Astrocyte (in vitro differentiated cells and primary cell): ENCODE results near the gene GRIK5. TPM values are rescaled to one million over a fixed set of nuclear protein-coding genes. Genes with fewer than 3 reads are reported as not detected.
A peak's percentile ranks its signal among the peaks of the same experiment; 100 is the strongest.

Experiments
- DNase-seq: peaks from one replicate; pipeline ENCODE4 v3.0.0-alpha.2; 2010; ENCODE audit warnings: low read depth
- FAIRE-seq: peaks from 2 replicates; lab custom pipeline; 2011; peaks lifted over from hg19 to GRCh38; lab: Jason Lieb, UNC
- H2AFZ ChIP-seq: 2 replicates; pipeline ENCODE4 v1.6.0; 2012; ENCODE audit warnings: low read depth, low read length, inconsistent platforms
- H3K27ac ChIP-seq: 2 replicates; pipeline ENCODE4 v1.5.1; 2011; ENCODE audit warnings: low read depth, low read length, inconsistent platforms
- H3K27me3 ChIP-seq: 2 replicates; pipeline ENCODE4 v1.6.0; 2011; ENCODE audit warnings: low read length, inconsistent platforms; ENCODE audit not compliant: insufficient read depth
- H3K36me3 ChIP-seq: 2 replicates; pipeline ENCODE4 v1.5.1; 2011; ENCODE audit warnings: low read length, inconsistent platforms; ENCODE audit not compliant: insufficient read depth
- H3K4me1 ChIP-seq: 2 replicates; pipeline ENCODE4 v1.5.1; 2011; ENCODE audit warnings: low read length, inconsistent platforms; ENCODE audit not compliant: insufficient read depth
- H3K4me2 ChIP-seq: 2 replicates; pipeline ENCODE4 v1.6.0; 2012; ENCODE audit warnings: low read length, inconsistent platforms
- H3K4me3 ChIP-seq: 2 replicates; pipeline ENCODE4 v1.5.1; 2011; ENCODE audit warnings: low read depth, mild to moderate bottlenecking, low read length, inconsistent platforms; ENCODE audit not compliant: insufficient read depth
- H3K79me2 ChIP-seq: 2 replicates; pipeline ENCODE4 v1.6.0; 2012; ENCODE audit warnings: mild to moderate bottlenecking, low read length, inconsistent platforms; ENCODE audit not compliant: insufficient read depth
- H3K9ac ChIP-seq: 2 replicates; pipeline ENCODE4 v1.6.0; 2012; ENCODE audit warnings: mild to moderate bottlenecking, low read length, inconsistent platforms
- H3K9me3 ChIP-seq: 2 replicates; pipeline ENCODE4 v1.5.1; 2012; ENCODE audit warnings: low read depth, mild to moderate bottlenecking, low read length, inconsistent platforms; ENCODE audit not compliant: insufficient read depth
- H4K20me1 ChIP-seq: 2 replicates; pipeline ENCODE4 v1.6.0; 2012; ENCODE audit warnings: low read length, inconsistent platforms; ENCODE audit not compliant: insufficient read depth
- H3K27ac Mint-ChIP-seq: one replicate; pipeline ENCODE4 v1.8.0; 2021; ENCODE audit warnings: mild to moderate bottlenecking, mixed read lengths; ENCODE audit not compliant: unreplicated experiment
- H3K27me3 Mint-ChIP-seq: one replicate; pipeline ENCODE4 v1.8.0; 2021; ENCODE audit warnings: low read depth, mixed read lengths; ENCODE audit not compliant: unreplicated experiment
- H3K36me3 Mint-ChIP-seq: one replicate; pipeline ENCODE4 v1.8.0; 2021; ENCODE audit warnings: low read depth, mixed read lengths; ENCODE audit not compliant: unreplicated experiment
- H3K4me1 Mint-ChIP-seq: one replicate; pipeline ENCODE4 v1.8.0; 2021; ENCODE audit warnings: low read depth, mixed read lengths; ENCODE audit not compliant: unreplicated experiment
- H3K4me3 Mint-ChIP-seq: one replicate; pipeline ENCODE4 v1.8.0; 2021; ENCODE audit warnings: mild to moderate bottlenecking, moderate library complexity, mixed read lengths; ENCODE audit not compliant: unreplicated experiment
- H3K9me3 Mint-ChIP-seq: one replicate; pipeline ENCODE4 v1.8.0; 2021; ENCODE audit warnings: mild to moderate bottlenecking, mixed read lengths; ENCODE audit not compliant: unreplicated experiment
- CTCF ChIP-seq: IDR thresholded peaks from 2 replicates; pipeline ENCODE4 v1.5.1; 2011; ENCODE audit warnings: low read depth, mild to moderate bottlenecking, inconsistent platforms, low read length, moderate library complexity; ENCODE audit not compliant: insufficient read depth
- EZH2 ChIP-seq: IDR thresholded peaks from 2 replicates; pipeline ENCODE4 v1.6.1; 2012; ENCODE audit warnings: mild to moderate bottlenecking, low read length, inconsistent platforms; ENCODE audit not compliant: insufficient read depth
- total RNA-seq: library from RNA; stranded (reverse); gene quantifications from 2 replicates; pipeline ENCODE4 v1.2.1, GENCODE V29; 2021

Gene GRIK5
- total RNA-seq, 1 donor from 2014 or later: 9.2 TPM

- FAIRE-seq: no peak
- no peak overlapping the region for H3K27ac Mint-ChIP-seq
These were observed 1.6 kb downstream of the GRIK5 start for GRCh38 chr19:42068361-42068755.

DNA sequence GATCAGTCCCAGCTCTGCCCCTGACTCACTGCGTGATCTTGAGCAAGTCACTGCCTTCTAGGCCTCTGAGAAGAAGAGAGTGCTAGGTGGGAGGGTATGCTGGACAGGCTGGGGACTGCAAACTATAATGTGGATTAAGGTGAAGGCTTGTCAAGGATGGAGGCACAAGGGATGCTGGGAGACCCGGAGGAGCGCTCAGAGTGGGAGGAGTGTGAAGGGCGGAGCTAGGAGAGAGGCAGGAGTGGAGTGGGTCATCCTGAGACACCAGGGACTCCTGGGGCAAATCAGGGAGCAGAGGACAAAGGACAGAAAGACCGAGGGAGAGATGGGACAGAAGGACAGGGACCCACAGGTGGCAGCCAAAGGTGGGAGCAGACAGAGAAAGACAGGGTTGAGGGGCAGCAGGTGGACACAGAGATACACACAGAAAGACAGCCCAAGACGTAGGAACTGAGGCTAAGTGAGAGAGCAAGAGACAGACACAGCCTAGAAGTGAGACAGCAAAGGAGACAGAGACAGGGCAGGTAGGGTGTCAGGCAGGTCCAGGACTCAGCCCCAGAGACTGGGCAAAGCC is 2.6 kb downstream of the GRIK5 start:
- Histone ChIP-seq H4K20me1 (peaks cover 18% of the 10 kb centered on the region), H3K4me1 (no peaks in the 10 kb centered on the region), H2AFZ (no peak overlapping the region), H3K4me2 (no peak overlapping the region), H3K9ac (no peak overlapping the region), H3K27me3 (peaks cover 21% of the 10 kb centered on the region), H3K4me3 (no peak overlapping the region), H3K27ac (no peak overlapping the region), H3K36me3 (no peaks in the 10 kb centered on the region), H3K9me3 (no peaks in the 10 kb centered on the region), H3K79me2 (no peaks in the 10 kb centered on the region)
- peaks cover 12% of the 10 kb centered on the region for H3K27me3 Mint-ChIP-seq
- H3K27ac Mint-ChIP-seq: no peak overlapping the region
- no peak for TF ChIP-seq CTCF
- TF ChIP-seq EZH2: no peak
- H3K36me3 Mint-ChIP-seq: peaks cover 5% of the 10 kb centered on the region
- no peak overlapping the region for H3K4me3 Mint-ChIP-seq
- FAIRE-seq (no peak), DNase-seq (no peak)
- no peaks in the 10 kb centered on the region for H3K9me3 Mint-ChIP-seq
- no peaks in the 10 kb centered on the region for H3K4me1 Mint-ChIP-seq

More at GRCh38 chr19:42068361-42068755, 1.6 kb downstream of the GRIK5 start:
- H3K27me3 Mint-ChIP-seq: peaks cover 8% of the 10 kb centered on the region
- Histone ChIP-seq H3K27ac (no peak overlapping the region), H4K20me1 (peaks cover 18% of the 10 kb centered on the region), H3K4me1 (no peaks in the 10 kb centered on the region), H2AFZ (no peak overlapping the region), H3K36me3 (no peaks in the 10 kb centered on the region), H3K4me2 (peak overlapping the region; percentile 58), H3K9ac (no peak overlapping the region), H3K79me2 (no peaks in the 10 kb centered on the region), H3K4me3 (no peak overlapping the region), H3K9me3 (no peaks in the 10 kb centered on the region), H3K27me3 (peaks cover 21% of the 10 kb centered on the region)
- H3K36me3 Mint-ChIP-seq: peaks cover 2% of the 10 kb centered on the region
- no peaks in the 10 kb centered on the region for H3K9me3 Mint-ChIP-seq
- DNase-seq: no peak
- no peak for TF ChIP-seq EZH2
- no peak for TF ChIP-seq CTCF
- H3K4me3 Mint-ChIP-seq: no peak overlapping the region
- H3K4me1 Mint-ChIP-seq: no peaks in the 10 kb centered on the region

- no peak overlapping the region for H3K4me2 ChIP-seq
- FAIRE-seq (no peak), DNase-seq (peak; percentile 10)
- H3K4me1 ChIP-seq: no peaks in the 10 kb centered on the region
- no peaks in the 10 kb centered on the region for H3K79me2 ChIP-seq
- TF ChIP-seq CTCF (no peak), EZH2 (no peak)
- no peaks in the 10 kb centered on the region for H3K36me3 ChIP-seq
- H2AFZ ChIP-seq: no peak overlapping the region
- Mint-ChIP-seq H3K27me3 (peaks cover 16% of the 10 kb centered on the region), H3K9me3 (no peaks in the 10 kb centered on the region), H3K27ac (no peak overlapping the region), H3K4me3 (no peak overlapping the region), H3K36me3 (peaks cover 7% of the 10 kb centered on the region), H3K4me1 (no peaks in the 10 kb centered on the region)
- H4K20me1 ChIP-seq: peaks cover 18% of the 10 kb centered on the region
- no peak overlapping the region for H3K27ac ChIP-seq
- H3K9me3 ChIP-seq: no peaks in the 10 kb centered on the region
- H3K4me3 ChIP-seq: no peak overlapping the region
- H3K9ac ChIP-seq: no peak overlapping the region
- peaks cover 21% of the 10 kb centered on the region for H3K27me3 ChIP-seq
These were observed 3.8 kb downstream of the GRIK5 start for GRCh38 chr19:42066075-42066754.
